Measurements from ENCODE around the gene CHD9.

- TF ChIP-seq POLR2A (IDR thresholded peaks at IDR 0.05) (no peak), CTCF (IDR thresholded peaks at IDR 0.05) (no peak)
Measured at GRCh38 chr16:53115773-53116172, 61.0 kb downstream of the CHD9 start.
